H1 (cell line): ENCODE data around the gene PDCD6IP. TPM values are rescaled to one million over a fixed set of nuclear protein-coding genes. Genes with fewer than 3 reads are reported as not detected.

Source experiments
- CTCF ChIA-PET: fragments of 300-600 bp; sonication (Branson Sonifier 250); formaldehyde crosslinking; loops from one replicate; lab custom pipeline; 2021; ENCODE audit not compliant: partially characterized antibody; lab: Charles Lee
- POLR2A ChIA-PET: fragments of 300-600 bp; sonication (Branson Sonifier 250); formaldehyde crosslinking; loops from one replicate; lab custom pipeline; 2021; ENCODE audit warnings: inconsistent platforms; ENCODE audit not compliant: partially characterized antibody; lab: Charles Lee
- DNase-seq, 2 experiments: peaks; one replicate each; pipeline versions ENCODE4 v3.0.0 to v3.0.0-alpha.2; 2010 to 2022; ENCODE audit warnings: low spot score in 2 of 2, low read depth in 1 of 2, mixed read lengths in 1 of 2
- FAIRE-seq: peaks from 2 replicates; lab custom pipeline; 2011; peaks lifted over from hg19 to GRCh38; lab: Jason Lieb, UNC
- H2AFZ ChIP-seq: 2 replicates; pipeline ENCODE4 v1.8.1; 2012; ENCODE audit warnings: low read length, inconsistent platforms
- H2AK5ac ChIP-seq: 2 replicates; pipeline ENCODE4 v1.6.1; 2013; ENCODE audit warnings: low read depth, low read length
- H2BK120ac ChIP-seq: replicated peaks from 2 replicates; pipeline ENCODE3; 2013; ENCODE audit warnings: low read depth, low read length, inconsistent platforms
- H2BK12ac ChIP-seq: 2 replicates; pipeline ENCODE4 v1.6.1; 2013; ENCODE audit warnings: low read depth, low read length
- H2BK15ac ChIP-seq: 2 replicates; pipeline ENCODE4 v1.6.1; 2013; ENCODE audit warnings: low read length
- H2BK20ac ChIP-seq: 2 replicates; pipeline ENCODE4 v1.6.1; 2013; ENCODE audit warnings: low read length
- H2BK5ac ChIP-seq: 2 replicates; pipeline ENCODE4 v1.6.1; 2013; ENCODE audit warnings: low read depth, low read length
- H3K14ac ChIP-seq: 2 replicates; pipeline ENCODE4 v1.6.1; 2013; ENCODE audit warnings: inconsistent platforms; ENCODE audit not compliant: insufficient read length
- H3K18ac ChIP-seq: 2 replicates; pipeline ENCODE4 v1.6.1; 2013; ENCODE audit warnings: low read length; ENCODE audit errors: extremely low read depth
- H3K23ac ChIP-seq: 2 replicates; pipeline ENCODE4 v1.6.1; 2013; ENCODE audit warnings: inconsistent platforms; ENCODE audit not compliant: insufficient read length
- H3K23me2 ChIP-seq: 2 replicates; pipeline ENCODE4 v1.6.1; 2013; ENCODE audit warnings: low read depth, low read length
- H3K27ac ChIP-seq: 2 replicates; pipeline ENCODE4 v1.6.1; 2011; ENCODE audit warnings: low read depth, low read length, inconsistent platforms
- H3K27me3 ChIP-seq, 4 experiments: replicated peaks in 1 of 4; 1 replicate in 1 of 4; 2 replicates in 3 of 4; pipeline versions ENCODE4 v1.6.1 to v1.8.1; 2011 to 2013; ENCODE audit warnings: low read length in 3 of 4, mild to moderate bottlenecking in 3 of 4, inconsistent platforms in 2 of 4, mixed read lengths in 2 of 4, moderate library complexity in 1 of 4; ENCODE audit not compliant: control insufficient read depth in 3 of 4, insufficient read depth in 3 of 4; ENCODE audit errors: extremely low read depth in 1 of 4
- H3K36me3 ChIP-seq, 4 experiments: 2 replicates each; pipeline versions ENCODE4 v1.6.1 to v1.8.1; 2011 to 2013; ENCODE audit warnings: mild to moderate bottlenecking in 4 of 4, low read length in 3 of 4, moderate library complexity in 2 of 4, control low read depth in 1 of 4, inconsistent platforms in 1 of 4; ENCODE audit not compliant: insufficient read depth in 4 of 4, control insufficient read depth in 2 of 4
- H3K4ac ChIP-seq: replicated peaks from 2 replicates; pipeline ENCODE3; 2013; ENCODE audit warnings: low read length, low read depth, mixed read lengths, inconsistent platforms; ENCODE audit not compliant: insufficient read length
- H3K4me1 ChIP-seq, 4 experiments: replicated peaks in 1 of 4; 1 replicate in 1 of 4; 2 replicates in 3 of 4; pipeline versions ENCODE4 v1.6.1 to v1.8.1; 2011 to 2013; ENCODE audit warnings: low read length in 3 of 4, inconsistent platforms in 2 of 4, mixed read lengths in 1 of 4; ENCODE audit not compliant: insufficient read depth in 4 of 4, control insufficient read depth in 3 of 4
- H3K4me2 ChIP-seq, 2 experiments: 2 replicates each; pipeline versions ENCODE4 v1.6.1 to v1.8.1; 2011 to 2013; ENCODE audit warnings: low read depth in 2 of 2, low read length in 2 of 2, control low read depth in 1 of 2, inconsistent platforms in 1 of 2, mild to moderate bottlenecking in 1 of 2; ENCODE audit not compliant: insufficient read depth in 1 of 2
- H3K4me3 ChIP-seq, 4 experiments: fragments of 200-600, 300-600 bp in 1 of 4; sonication (generic), shearing (Covaris generic), sonication (Bioruptor Twin) in 1 of 4; 2 replicates each; pipeline versions ENCODE4 v1.5.1 to v1.8.1; 2011 to 2016; ENCODE audit warnings: low read length in 4 of 4, low read depth in 3 of 4, control low read depth in 2 of 4, inconsistent platforms in 2 of 4, mild to moderate bottlenecking in 2 of 4, mixed read lengths in 1 of 4, moderate library complexity in 1 of 4; ENCODE audit not compliant: insufficient read depth in 2 of 4; ENCODE audit errors: extremely low read depth in 1 of 4
- H3K56ac ChIP-seq: replicated peaks from 2 replicates; pipeline ENCODE3; 2013; ENCODE audit warnings: low read depth, mild to moderate bottlenecking, mixed read lengths, low read length, inconsistent platforms; ENCODE audit not compliant: insufficient read length
- H3K79me1 ChIP-seq: 2 replicates; pipeline ENCODE4 v1.6.1; 2013; ENCODE audit warnings: low read depth, low read length, control low read depth
- H3K79me2 ChIP-seq, 2 experiments: 2 replicates each; pipeline versions ENCODE4 v1.6.1 to v1.8.1; 2012 to 2013; ENCODE audit warnings: low read length in 2 of 2, mild to moderate bottlenecking in 2 of 2, inconsistent platforms in 1 of 2; ENCODE audit not compliant: insufficient read depth in 2 of 2, control insufficient read depth in 1 of 2
- H3K9ac ChIP-seq, 4 experiments: replicated peaks in 1 of 4; 1 replicate in 1 of 4; 2 replicates in 3 of 4; pipeline versions ENCODE4 v1.6.1 to v1.8.1; 2011 to 2013; ENCODE audit warnings: low read depth in 3 of 4, low read length in 3 of 4, control low read depth in 2 of 4, mild to moderate bottlenecking in 2 of 4, moderate library complexity in 2 of 4, inconsistent platforms in 1 of 4; ENCODE audit errors: extremely low read depth in 1 of 4
- H3K9me3 ChIP-seq, 2 experiments: 2 replicates each; pipeline versions ENCODE4 v1.6.1 to v1.8.1; 2012 to 2013; ENCODE audit warnings: mild to moderate bottlenecking in 2 of 2, moderate library complexity in 2 of 2, control low read depth in 1 of 2, inconsistent platforms in 1 of 2, low read depth in 1 of 2, low read length in 1 of 2, mixed read lengths in 1 of 2; ENCODE audit not compliant: insufficient read depth in 2 of 2
- H4K20me1 ChIP-seq, 2 experiments: replicated peaks in 1 of 2; 2 replicates each; pipeline versions ENCODE3 to v1.8.1; 2011 to 2013; ENCODE audit warnings: inconsistent platforms in 2 of 2, low read length in 2 of 2, mild to moderate bottlenecking in 1 of 2; ENCODE audit not compliant: insufficient read depth in 2 of 2, control insufficient read depth in 1 of 2
- H4K5ac ChIP-seq: 2 replicates; pipeline ENCODE4 v1.6.1; 2013; ENCODE audit warnings: low read length, low read depth, mixed read lengths, inconsistent platforms; ENCODE audit not compliant: insufficient read length
- H4K8ac ChIP-seq: 2 replicates; pipeline ENCODE4 v1.8.0; 2013; ENCODE audit warnings: mild to moderate bottlenecking, moderate library complexity, low read length, inconsistent platforms; ENCODE audit not compliant: insufficient read depth; ENCODE audit errors: extremely low read depth
- H4K91ac ChIP-seq: replicated peaks from 2 replicates; pipeline ENCODE3; 2013; ENCODE audit warnings: low read length, mixed read lengths, inconsistent platforms; ENCODE audit not compliant: insufficient read length
- CBX5 ChIP-seq: fragments of 300-800, 300-1000 bp; sonication (generic); IDR thresholded peaks from 2 replicates; pipeline ENCODE4 v1.7.1; 2016; ENCODE audit warnings: antibody characterized with exemption, low read length, low read depth
- HDAC2 ChIP-seq, 2 experiments: fragments of 300-600 bp in 1 of 2; sonication (generic) in 1 of 2; IDR thresholded peaks; 2 replicates each; pipeline ENCODE4 v1.6.1; 2011 to 2012; ENCODE audit warnings: low read depth in 2 of 2, low read length in 2 of 2, mild to moderate bottlenecking in 2 of 2, moderate library complexity in 2 of 2, borderline replicate concordance in 1 of 2, inconsistent platforms in 1 of 2
- KDM5A ChIP-seq: fragments of 200-600 bp; IDR thresholded peaks from 2 replicates; pipeline ENCODE4 v1.7.1; 2012; ENCODE audit warnings: mild to moderate bottlenecking, low read length, inconsistent platforms, mixed read lengths
- WGBS, 2 experiments: shearing (Covaris generic) in 1 of 2; methylation state at CpG; one replicate each; pipeline versions ENCODE4 v1.1.6 to v1.1.7; 2013 to 2015; ENCODE audit warnings: low lambda C conversion rate in 2 of 2, mixed read lengths in 2 of 2, inconsistent platforms in 1 of 2, low coverage in 1 of 2, missing lambda C conversion rate in 1 of 2; ENCODE audit not compliant: insufficient replicate concordance in 2 of 2, insufficient coverage in 1 of 2, insufficient read length in 1 of 2; ENCODE audit errors: extremely low coverage in 1 of 2, missing lambda C conversion rate in 1 of 2; 5-methylcytosine and 5-hydroxymethylcytosine counted together
- polyA plus RNA-seq, 7 experiments: library from polyadenylated mRNA; depleted of rRNA in 3 of 7; stranded (reverse) in 5 of 7; unstranded in 2 of 7; fragments of >200 nt in 5 of 7; fragments of 200-250 nt in 2 of 7; gene quantifications; 1 replicate in 5 of 7; 2 replicates in 1 of 7; 4 replicates in 1 of 7; pipeline versions ENCODE4 v1.2.1 to v1.2.3, GENCODE V29; 2011 to 2013; ENCODE audit warnings: missing spikeins in 2 of 7, mixed read lengths in 2 of 7
- total RNA-seq: library from RNA; stranded (reverse); fragmentation: NEBNext Ultra II Directional; extraction: Animal tissue kit (Norgen Biotek cat#: 25700); gene quantifications from 2 replicates; pipeline ENCODE4 v1.2.1, GENCODE V29; 2021

The PDCD6IP gene
- total and polyA plus RNA-seq, 2 of the 8 experiments (the other 6 are each of a cell fraction or from before 2014, with no cell fraction given): 61.7 to 155 TPM

- Histone ChIP-seq H3K23ac (no peak overlapping the region), H3K9ac (no peak overlapping the region), H3K27me3 (no peaks in the 10 kb centered on the region), H3K56ac (no peak overlapping the region), H3K4me3 (no peak overlapping the region), H4K8ac (no peak overlapping the region), H2BK15ac (no peak overlapping the region), H4K5ac (no peak overlapping the region), H3K14ac (no peak overlapping the region), H3K79me2 (no peaks in the 10 kb centered on the region), H2BK5ac (no peak overlapping the region), H3K36me3 (no peaks in the 10 kb centered on the region; a peak in 1 of 8 replicates), H3K9me3 (peaks cover 19 to 20% of the 10 kb centered on the region in 2 experiments), H4K91ac (no peak overlapping the region), H3K18ac (no peak overlapping the region), H3K4me2 (no peak overlapping the region), H2BK120ac (no peak overlapping the region), H2AK5ac (no peak overlapping the region), H3K4me1 (no peaks in the 10 kb centered on the region), H2BK20ac (no peak overlapping the region), H2BK12ac (no peak overlapping the region), H3K23me2 (no peaks in the 10 kb centered on the region), H3K27ac (no peak overlapping the region), H4K20me1 (no peaks in the 10 kb centered on the region), H3K4ac (no peak overlapping the region), H2AFZ (no peak overlapping the region), H3K79me1 (no peaks in the 10 kb centered on the region)
- DNase-seq (no peak), FAIRE-seq (no peak)
- no peak for TF ChIP-seq CBX5
- no peak for TF ChIP-seq HDAC2 (IDR thresholded peaks at IDR 0.05; ENCODE audit: borderline replicate concordance in 1 of 2, low read depth in 2 of 2, low read length in 2 of 2)
- TF ChIP-seq KDM5A: no peak
- 85% methylated on average over 2 of the region's 2 CpGs; no CpG with 5 or more reads in 1 of the 2 experiments for WGBS, 2 experiments
- POLR2A ChIA-PET: no interaction called here
- CTCF ChIA-PET: interaction anchor here (1.2 kb wide), 1 partner anchor 27 kb away, joined by 3 read pairs; no protein-coding TSS in a partner anchor
These were observed 47.1 kb upstream of the PDCD6IP start for GRCh38 chr3:33751336-33751735.
